C4-2B (cell line): ENCODE results near the gene KIAA1549.

ENCODE experiments used
- CTCF ChIP-seq: fragments of 450-650 bp; conservative IDR thresholded peaks from 2 replicates; pipeline ENCODE4 v1.5.1; 2017; ENCODE audit warnings: mild to moderate bottlenecking
- ZFX ChIP-seq: fragments of 450-650 bp; IDR thresholded peaks from 2 replicates; pipeline ENCODE4 v1.6.1; 2017

- TF ChIP-seq CTCF (no peak), ZFX (no peak)
Measured at GRCh38 chr7:138945821-138946220, 35.4 kb downstream of the KIAA1549 start.
